Measurements from ENCODE around the gene APOLD1. TPM values are rescaled to one million over a fixed set of nuclear protein-coding genes. Genes with fewer than 3 reads are reported as not detected.

The APOLD1 gene
- total RNA-seq, 1 donor from 2014 or later: 5.6 TPM

DNA sequence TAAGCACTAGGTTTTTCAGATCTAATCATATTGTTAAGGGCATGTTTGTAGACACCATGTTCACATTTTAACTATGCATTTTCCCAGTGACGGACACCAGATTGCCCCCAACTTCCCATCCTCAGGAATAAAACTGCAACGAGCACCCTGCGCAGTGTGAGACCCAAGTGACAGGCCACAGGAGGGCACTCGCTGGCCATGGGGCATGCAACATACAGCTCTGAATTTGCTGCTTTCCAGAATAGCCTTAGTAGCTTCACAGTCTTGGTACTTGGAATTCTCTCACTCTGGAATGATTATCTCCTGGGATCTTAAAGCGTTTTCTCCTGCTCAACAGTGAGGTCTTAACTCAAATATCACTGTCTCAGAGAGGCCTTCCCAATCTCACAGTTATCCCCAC is 26.7 kb downstream of the APOLD1 start:
- Mint-ChIP-seq H3K27ac (no peak overlapping the region), H3K9me3 (peaks cover 5% of the 10 kb centered on the region), H3K4me1 (ENCODE audit: unreplicated experiment) (peaks cover 23% of the 10 kb centered on the region), H3K27me3 (no peaks in the 10 kb centered on the region), H3K4me3 (no peak overlapping the region), H3K36me3 (peaks cover 42% of the 10 kb centered on the region)
- no peak for TF ChIP-seq CTCF (conservative IDR thresholded peaks at IDR 0.05)
- no peak for DNase-seq (ENCODE audit: extremely low spot score, unreplicated experiment)

DNA sequence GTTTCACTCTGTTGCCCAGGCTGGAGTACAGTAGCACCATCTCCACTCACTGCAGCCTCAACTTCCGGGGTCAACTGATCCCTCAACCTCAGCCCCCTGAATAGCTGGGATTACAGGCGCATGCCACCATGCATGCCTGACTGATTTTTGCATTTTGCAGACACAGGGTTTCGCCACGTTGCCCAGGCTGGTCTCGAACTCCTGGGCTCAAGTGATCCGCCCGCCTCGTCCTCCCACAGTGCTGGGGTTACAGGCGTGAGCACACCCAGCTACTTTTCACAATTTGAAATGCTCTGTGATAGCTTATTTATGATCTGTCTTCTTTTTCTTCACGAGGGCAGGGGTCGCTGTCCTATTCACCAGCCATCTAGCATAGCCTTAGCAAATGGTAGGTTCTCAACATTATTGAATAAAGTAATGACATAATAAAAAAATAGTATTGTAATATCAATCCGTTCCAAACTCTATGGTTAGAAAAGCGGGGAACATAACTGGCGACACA is 27.2 kb downstream of the APOLD1 start:
- H3K36me3 Mint-ChIP-seq: peaks cover 45% of the 10 kb centered on the region
- peaks cover 23% of the 10 kb centered on the region for H3K4me1 Mint-ChIP-seq (ENCODE audit: unreplicated experiment)
- no peaks in the 10 kb centered on the region for H3K27me3 Mint-ChIP-seq
- no peak for DNase-seq (ENCODE audit: extremely low spot score, unreplicated experiment)
- H3K9me3 Mint-ChIP-seq: peaks cover 5% of the 10 kb centered on the region
- peak overlapping the region; percentile 96 for H3K27ac Mint-ChIP-seq
- H3K4me3 Mint-ChIP-seq: peak overlapping the region; percentile 96
- TF ChIP-seq CTCF (conservative IDR thresholded peaks at IDR 0.05): no peak

DNA sequence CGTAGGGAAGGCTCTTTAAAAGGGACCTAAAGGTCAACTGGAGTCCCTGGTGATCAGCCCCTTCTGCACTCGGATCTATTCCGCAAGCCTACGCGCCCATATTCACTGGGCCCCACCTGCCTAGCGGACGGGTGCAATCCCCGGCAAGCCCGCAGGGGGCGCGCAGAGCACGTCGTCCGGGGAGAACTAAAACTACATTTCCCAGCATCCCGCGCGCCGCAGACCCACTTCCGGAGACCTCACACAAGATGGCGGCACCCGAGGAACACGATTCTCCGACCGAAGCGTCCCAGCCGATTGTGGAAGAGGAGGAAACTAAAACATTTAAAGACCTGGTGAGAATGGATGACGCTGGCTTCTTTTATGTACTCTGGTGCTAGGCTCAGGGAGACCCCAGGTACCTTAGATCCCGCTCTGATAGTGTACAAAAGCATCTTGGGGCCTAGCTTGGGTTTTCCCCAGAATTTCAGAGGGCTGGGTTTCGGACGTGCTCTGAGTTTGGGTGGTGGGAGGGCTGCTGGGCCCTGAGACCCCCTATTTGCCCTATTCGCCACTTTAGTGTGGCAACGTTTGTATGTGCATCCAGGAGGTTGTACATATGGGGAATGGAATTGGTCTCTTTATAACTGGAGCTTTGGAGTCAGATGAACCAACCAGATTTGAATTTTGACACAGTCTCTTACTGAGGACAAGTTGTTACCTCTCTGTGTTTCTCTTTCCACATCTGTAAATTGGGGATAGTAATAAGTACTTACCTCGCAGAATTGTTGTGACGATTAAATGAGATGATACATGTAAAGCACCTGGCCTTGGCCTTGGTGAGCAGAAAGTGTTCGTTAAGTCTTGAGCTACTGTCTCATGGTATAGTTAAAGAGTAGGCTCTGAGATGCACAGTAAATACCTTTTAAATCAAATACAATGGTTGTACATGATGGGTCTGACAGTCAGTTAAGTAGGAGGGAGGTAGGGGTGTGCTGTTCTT is 28.0 kb downstream of the APOLD1 start, which contains the start of gene DDX47:
Gene DDX47 (plus strand): TSS at position 227 of the 982 bp plus-strand sequence. CDS start 22 bp downstream, at position 249.
- H3K9me3 Mint-ChIP-seq: peaks cover 5% of the 10 kb centered on the region
- no peaks in the 10 kb centered on the region for H3K27me3 Mint-ChIP-seq
- peaks cover 17% of the 10 kb centered on the region for H3K4me1 Mint-ChIP-seq (ENCODE audit: unreplicated experiment)
- peak; percentile 95 for TF ChIP-seq CTCF (conservative IDR thresholded peaks at IDR 0.05)
- peak within 1 kb of the TSS; percentile 96 for H3K27ac Mint-ChIP-seq
- H3K4me3 Mint-ChIP-seq: peak within 1 kb of the TSS; percentile 96
- DNase-seq (ENCODE audit: extremely low spot score, unreplicated experiment): peak; percentile 98
- peaks cover 49% of the 10 kb centered on the region for H3K36me3 Mint-ChIP-seq

- H3K36me3 Mint-ChIP-seq: peaks cover 90% of the 10 kb centered on the region
Observed at GRCh38 chr12:12817616-12818015, 32.2 kb downstream of the APOLD1 start.

GRCh38 chr12:12818701-12819100 is 33.2 kb downstream of the APOLD1 start:
- Mint-ChIP-seq H3K4me1 (ENCODE audit: unreplicated experiment) (peaks cover 7% of the 10 kb centered on the region), H3K4me3 (peak overlapping the region; percentile 21), H3K27me3 (no peaks in the 10 kb centered on the region), H3K36me3 (peaks cover 88% of the 10 kb centered on the region), H3K9me3 (no peaks in the 10 kb centered on the region), H3K27ac (peak overlapping the region; percentile 75)
- no peak for TF ChIP-seq CTCF (conservative IDR thresholded peaks at IDR 0.05)
- no peak for DNase-seq (ENCODE audit: extremely low spot score, unreplicated experiment)

More at GRCh38 chr12:12817616-12818015, 32.2 kb downstream of the APOLD1 start:
- Mint-ChIP-seq H3K9me3 (peaks cover 5% of the 10 kb centered on the region), H3K4me1 (ENCODE audit: unreplicated experiment) (peaks cover 13% of the 10 kb centered on the region), H3K4me3 (no peak overlapping the region), H3K27ac (no peak overlapping the region), H3K27me3 (no peaks in the 10 kb centered on the region)
- no peak for DNase-seq (ENCODE audit: extremely low spot score, unreplicated experiment)
- TF ChIP-seq CTCF (conservative IDR thresholded peaks at IDR 0.05): no peak

Data from type B pancreatic cell (in vitro differentiated cells).